Brain microvascular endothelial cell (primary cell): Measurements from ENCODE around the gene AQP6.

ENCODE experiments used
- DNase-seq: peaks from one replicate; pipeline ENCODE4 v3.0.0-alpha.2; 2020
- H3K27ac ChIP-seq: fragments of 250-450 bp; sonication (Bioruptor Pico); 2 replicates; pipeline ENCODE4 v1.5.1; 2020; ENCODE audit warnings: mild to moderate bottlenecking, moderate library complexity
- H3K27me3 ChIP-seq: fragments of 250-450 bp; sonication (Bioruptor Pico); replicated peaks from 2 replicates; pipeline ENCODE4 v1.5.1; 2020; ENCODE audit warnings: mild to moderate bottlenecking
- H3K36me3 ChIP-seq: fragments of 250-450 bp; sonication (Bioruptor Pico); replicated peaks from 2 replicates; pipeline ENCODE4 v1.5.1; 2020; ENCODE audit warnings: mild to moderate bottlenecking
- H3K4me3 ChIP-seq: 2 replicates; pipeline ENCODE4 v1.5.1; 2011; ENCODE audit warnings: low read depth, mild to moderate bottlenecking, control low read depth, low read length, moderate library complexity
- CTCF ChIP-seq: IDR thresholded peaks from 2 replicates; pipeline ENCODE4 v1.5.1; 2011; ENCODE audit warnings: low read depth, mild to moderate bottlenecking, moderate library complexity, low read length, control low read depth, inconsistent platforms; ENCODE audit errors: missing control alignments
- in situ Hi-C: cut with HindIII; loops from 2 replicates; pipeline ENCODE4 v1.10.0; 2017; ENCODE audit warnings: low sequenced_read_pairs, low pct_ligation_motif_present

Gene AQP6

GRCh38 chr12:49952391-49953055 is 20.2 kb upstream of the AQP6 start:
- no peak for DNase-seq

GRCh38 chr12:49953151-49953550 is 19.6 kb upstream of the AQP6 start:
- Histone ChIP-seq H3K27ac (no peak overlapping the region), H3K36me3 (no peaks in the 10 kb centered on the region), H3K27me3 (peaks cover 41% of the 10 kb centered on the region), H3K4me3 (no peak overlapping the region)
- DNase-seq = no peak
- TF ChIP-seq CTCF = no peak
- in situ Hi-C loops = loop anchor here (25.0 kb wide), 1 partner anchor 234 kb away; no protein-coding TSS in a partner anchor

More at GRCh38 chr12:49952391-49953055, 20.2 kb upstream of the AQP6 start:
- no peak for TF ChIP-seq CTCF
- H3K27me3 ChIP-seq = peaks cover 36% of the 10 kb centered on the region
- no peak overlapping the region for H3K4me3 ChIP-seq
- no peaks in the 10 kb centered on the region for H3K36me3 ChIP-seq
- in situ Hi-C loops = loop anchor here (25.0 kb wide), 1 partner anchor 235 kb away; no protein-coding TSS in a partner anchor
- no peak overlapping the region for H3K27ac ChIP-seq

- no peak for TF ChIP-seq CTCF
- in situ Hi-C loops = loop anchor here (25.0 kb wide), 1 partner anchor 233 kb away; no protein-coding TSS in a partner anchor
- H3K36me3 ChIP-seq = no peaks in the 10 kb centered on the region
- H3K4me3 ChIP-seq = no peak overlapping the region
- no peak overlapping the region for H3K27ac ChIP-seq
- H3K27me3 ChIP-seq = peaks cover 43% of the 10 kb centered on the region
- no peak for DNase-seq
These were observed 18.5 kb upstream of the AQP6 start for GRCh38 chr12:49953961-49954846.

- no peaks in the 10 kb centered on the region for H3K36me3 ChIP-seq
- no peak for TF ChIP-seq CTCF
- H3K4me3 ChIP-seq = no peak overlapping the region
- peaks cover 45% of the 10 kb centered on the region for H3K27me3 ChIP-seq
- H3K27ac ChIP-seq = no peak overlapping the region
- in situ Hi-C loops = loop anchor here (25.0 kb wide), 1 partner anchor 232 kb away; no protein-coding TSS in a partner anchor
- DNase-seq = no peak
These were observed 17.6 kb upstream of the AQP6 start for GRCh38 chr12:49954863-49955830.

- Histone ChIP-seq H3K4me3 (no peak overlapping the region), H3K27ac (no peak overlapping the region), H3K36me3 (no peaks in the 10 kb centered on the region), H3K27me3 (peaks cover 54% of the 10 kb centered on the region)
- no peak for TF ChIP-seq CTCF
- DNase-seq = no peak
- in situ Hi-C loops = loop anchor here (25.0 kb wide), 1 partner anchor 231 kb away; no protein-coding TSS in a partner anchor
These were observed 16.7 kb upstream of the AQP6 start for GRCh38 chr12:49955899-49956662.
